ENCODE results near the gene ASMT.
"Not testable (repeated sequence)": the region's sequence is repeated elsewhere in the genome, so short reads cannot be mapped to it uniquely, and the experiment has no call there.

The ASMT gene

DNA sequence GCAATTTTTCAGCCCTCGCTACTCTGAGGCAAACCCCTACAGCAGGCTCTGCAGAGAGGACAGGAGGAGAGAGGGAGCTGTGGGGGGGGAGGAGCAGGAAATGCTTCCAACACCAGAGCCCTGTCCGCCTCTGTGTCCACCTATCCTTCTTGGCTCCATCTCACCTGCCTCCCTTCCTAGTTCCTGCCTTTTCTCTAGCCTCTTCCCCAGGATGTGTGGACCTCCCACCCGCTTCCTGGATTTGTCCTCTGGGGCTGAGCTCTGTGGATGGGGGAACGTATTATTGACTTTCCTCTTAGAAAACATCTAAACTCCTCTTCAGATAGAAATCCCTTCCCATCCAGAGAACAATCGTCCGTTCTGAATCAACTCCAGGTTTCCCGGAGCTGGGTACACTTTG, 14.4 kb downstream of the ASMT start:
- in situ Hi-C loops (cut with HindIII; ENCODE audit: low sequenced_read_pairs), result no loop called here

DNA sequence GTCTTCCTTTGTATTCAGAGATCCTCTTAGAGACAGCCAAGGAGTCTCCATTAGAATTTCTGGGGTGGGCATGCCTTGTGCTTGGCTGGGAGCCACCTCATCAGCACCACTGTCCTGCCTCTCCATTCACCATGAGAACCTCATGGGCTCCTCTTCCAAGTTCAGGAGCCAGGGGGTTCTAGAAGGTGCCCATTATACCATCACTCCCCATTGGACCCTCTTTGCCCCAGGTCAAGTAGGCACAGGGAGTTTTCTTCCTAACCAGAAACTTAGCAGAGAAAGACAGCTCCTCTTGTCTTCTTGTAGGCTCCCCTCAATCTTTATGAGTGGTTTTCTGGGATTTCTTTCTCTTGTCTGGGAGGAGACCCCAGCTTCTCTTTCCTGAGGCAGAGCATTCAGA, 31.1 kb downstream of the ASMT start:
- in situ Hi-C loops (cut with HindIII; ENCODE audit: low sequenced_read_pairs), result no loop called here

DNA sequence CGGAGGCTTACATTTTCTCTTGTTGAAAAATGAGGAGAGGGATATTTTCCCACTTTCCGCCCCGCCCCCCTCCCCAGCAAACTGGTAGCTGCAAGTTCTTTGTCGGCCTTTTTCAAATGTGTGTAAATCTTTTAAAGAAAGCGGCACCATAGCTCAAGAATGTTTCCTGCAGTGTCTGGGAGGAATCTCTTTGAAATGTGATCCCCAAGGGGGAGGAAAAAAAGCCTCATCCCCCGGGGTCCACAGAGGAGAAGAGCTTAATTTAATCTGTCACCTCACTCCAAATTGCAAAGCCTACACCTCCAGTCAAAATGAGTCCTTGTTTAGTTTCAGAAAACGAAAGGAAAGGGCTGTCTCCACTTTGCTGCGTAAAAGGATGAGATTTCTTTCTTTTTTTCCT, 34.8 kb downstream of the ASMT start:
- in situ Hi-C loops (cut with HindIII; ENCODE audit: low sequenced_read_pairs), result no loop called here

DNA sequence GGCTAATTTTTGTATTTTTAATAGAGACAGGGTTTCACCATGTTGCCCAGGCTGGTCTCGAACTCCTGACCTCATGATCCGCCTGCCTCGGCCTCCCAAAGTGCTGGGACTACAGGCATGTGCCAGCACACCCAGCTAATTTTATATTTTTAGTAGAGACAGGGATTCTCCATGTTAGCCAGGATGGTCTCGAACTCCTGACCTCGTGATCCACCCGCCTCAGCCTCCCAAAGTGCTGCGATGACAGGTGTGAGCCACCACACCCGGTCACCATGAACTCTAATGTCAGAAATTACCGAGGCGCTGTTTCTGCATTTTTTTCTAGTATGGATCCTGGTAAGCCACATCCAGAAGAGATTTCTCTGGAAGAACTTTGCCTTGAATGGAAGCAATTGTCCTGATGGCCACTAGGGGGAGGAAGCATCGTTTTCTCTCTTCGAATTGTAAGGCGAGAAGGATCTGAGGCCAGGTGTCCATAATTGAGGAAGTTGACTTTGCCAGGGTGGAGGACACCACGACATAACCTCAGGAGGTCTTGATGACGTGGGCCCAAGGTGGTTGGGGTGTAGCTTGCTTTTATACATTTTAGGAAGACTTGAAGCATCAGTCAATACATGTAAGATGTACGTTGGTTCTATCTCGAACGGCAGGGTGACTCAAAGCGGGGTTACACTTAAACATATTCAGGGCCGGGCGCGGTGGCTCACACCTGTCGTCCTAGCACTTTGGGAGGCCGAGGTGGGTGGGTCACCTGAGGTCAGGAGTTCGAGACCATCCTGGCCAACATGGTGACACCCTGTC, 37.4 kb downstream of the ASMT start:
- in situ Hi-C loops (cut with HindIII; ENCODE audit: low sequenced_read_pairs), result not testable (repeated sequence)

DNA sequence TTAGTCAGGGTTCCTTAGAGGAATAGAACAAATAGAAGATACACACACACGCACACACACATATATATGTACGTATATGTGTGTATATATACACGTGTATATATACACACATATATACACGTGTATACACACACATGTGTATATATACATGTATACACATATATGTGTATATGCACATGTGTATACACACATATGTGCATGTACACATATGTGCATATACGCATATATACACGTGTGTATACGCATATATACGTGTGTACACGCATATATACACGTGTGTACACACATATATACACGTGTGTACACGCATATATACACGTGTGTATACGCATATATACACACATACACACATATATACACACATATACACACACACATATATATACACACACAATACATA, 41.5 kb downstream of the ASMT start:
- in situ Hi-C loops (cut with HindIII; ENCODE audit: low sequenced_read_pairs), result no loop called here

DNA sequence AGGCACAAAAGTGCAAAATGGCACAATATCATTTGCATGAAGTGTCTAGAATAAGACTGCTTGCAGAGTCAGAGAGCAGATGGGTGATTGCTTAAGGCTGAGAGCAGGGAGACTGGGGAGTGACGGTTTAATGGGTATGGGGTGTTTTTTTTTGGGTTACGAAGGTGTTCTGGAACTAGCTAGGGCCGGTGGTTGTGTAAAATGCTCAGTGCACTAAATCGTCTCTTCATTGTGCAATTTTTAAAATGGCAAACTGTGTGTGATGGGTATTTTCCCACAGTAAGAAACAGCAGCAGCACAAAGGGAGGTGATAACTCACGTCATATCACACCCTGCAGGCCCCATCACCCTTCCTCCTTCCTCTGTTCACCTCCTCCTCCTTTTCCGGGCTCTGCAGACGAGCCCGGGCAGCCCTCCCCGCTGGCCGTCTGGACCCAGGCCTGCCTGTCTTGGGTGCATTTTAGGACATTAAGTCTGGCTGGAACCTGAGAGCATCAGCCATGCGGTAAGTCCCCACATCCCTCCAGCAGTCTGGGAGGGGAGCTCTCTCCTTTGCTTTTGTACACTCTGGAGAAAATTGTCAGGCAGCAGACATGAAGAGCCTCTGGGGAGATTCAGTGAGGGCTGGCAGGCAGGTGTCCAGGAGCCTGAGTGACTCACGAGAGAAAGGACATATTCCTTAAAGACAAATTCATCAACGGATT, 42.7 kb downstream of the ASMT start:
- in situ Hi-C loops (cut with HindIII; ENCODE audit: low sequenced_read_pairs), result no loop called here

DNA sequence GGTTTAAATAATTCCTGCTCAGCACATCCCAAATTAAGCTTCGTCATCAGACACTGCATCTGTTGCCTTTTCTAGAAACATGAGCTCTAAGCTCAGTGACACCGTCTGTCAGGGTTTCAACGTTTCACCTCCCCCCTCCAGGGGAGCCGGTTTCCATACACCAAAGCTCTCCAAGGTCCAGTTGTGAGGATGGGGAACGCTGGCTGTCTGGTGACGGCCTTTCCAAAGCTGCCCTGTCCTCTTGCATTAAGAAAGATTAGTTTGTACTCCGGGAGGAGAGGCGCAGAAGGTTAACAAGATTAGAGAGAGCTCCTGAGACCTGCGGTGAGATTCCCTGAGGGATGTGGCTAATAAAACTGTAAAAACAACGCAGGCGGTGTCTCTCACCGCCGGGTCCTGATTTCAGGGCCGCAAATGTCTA, 43.2 kb downstream of the ASMT start:
- in situ Hi-C loops (cut with HindIII; ENCODE audit: low sequenced_read_pairs), result no loop called here

DNA sequence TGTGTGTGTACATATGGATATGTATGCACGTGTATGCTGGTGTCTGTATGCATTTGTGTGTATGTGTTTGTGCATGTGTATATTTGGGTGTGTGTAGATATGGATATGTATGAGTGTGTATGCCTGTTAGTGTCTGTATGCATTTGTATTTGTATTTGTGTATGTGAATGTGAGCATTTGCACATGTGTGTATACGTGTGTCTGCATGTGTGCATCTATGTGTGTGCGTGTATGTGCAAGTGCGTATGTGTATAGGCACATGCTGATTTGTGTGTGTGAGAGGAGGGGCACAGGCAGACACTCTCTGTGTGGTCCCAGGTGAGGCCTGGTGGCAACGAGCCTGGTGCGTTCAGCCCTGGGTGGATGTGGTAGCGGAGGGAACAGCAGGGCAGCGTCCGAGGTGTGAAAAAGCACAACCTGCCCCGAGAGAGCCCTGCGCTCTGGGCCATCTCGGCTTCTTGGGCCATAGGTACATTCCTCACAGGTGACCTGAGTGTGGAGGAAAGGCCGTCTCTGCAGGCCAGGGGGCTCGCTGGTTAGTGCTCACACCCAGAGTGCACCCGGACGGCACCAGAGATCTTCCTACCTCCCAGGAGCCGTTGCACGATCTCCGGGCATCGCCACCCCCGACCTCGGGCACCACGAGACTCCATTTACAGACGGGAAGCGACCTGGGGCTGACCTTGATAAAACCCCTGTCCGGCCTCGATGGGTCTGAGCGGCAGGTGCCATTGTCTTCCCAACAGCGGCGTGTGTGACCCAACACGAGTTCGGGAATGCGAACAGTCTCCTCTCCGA, 45.0 kb downstream of the ASMT start:
- in situ Hi-C loops (cut with HindIII; ENCODE audit: low sequenced_read_pairs), result no loop called here

DNA sequence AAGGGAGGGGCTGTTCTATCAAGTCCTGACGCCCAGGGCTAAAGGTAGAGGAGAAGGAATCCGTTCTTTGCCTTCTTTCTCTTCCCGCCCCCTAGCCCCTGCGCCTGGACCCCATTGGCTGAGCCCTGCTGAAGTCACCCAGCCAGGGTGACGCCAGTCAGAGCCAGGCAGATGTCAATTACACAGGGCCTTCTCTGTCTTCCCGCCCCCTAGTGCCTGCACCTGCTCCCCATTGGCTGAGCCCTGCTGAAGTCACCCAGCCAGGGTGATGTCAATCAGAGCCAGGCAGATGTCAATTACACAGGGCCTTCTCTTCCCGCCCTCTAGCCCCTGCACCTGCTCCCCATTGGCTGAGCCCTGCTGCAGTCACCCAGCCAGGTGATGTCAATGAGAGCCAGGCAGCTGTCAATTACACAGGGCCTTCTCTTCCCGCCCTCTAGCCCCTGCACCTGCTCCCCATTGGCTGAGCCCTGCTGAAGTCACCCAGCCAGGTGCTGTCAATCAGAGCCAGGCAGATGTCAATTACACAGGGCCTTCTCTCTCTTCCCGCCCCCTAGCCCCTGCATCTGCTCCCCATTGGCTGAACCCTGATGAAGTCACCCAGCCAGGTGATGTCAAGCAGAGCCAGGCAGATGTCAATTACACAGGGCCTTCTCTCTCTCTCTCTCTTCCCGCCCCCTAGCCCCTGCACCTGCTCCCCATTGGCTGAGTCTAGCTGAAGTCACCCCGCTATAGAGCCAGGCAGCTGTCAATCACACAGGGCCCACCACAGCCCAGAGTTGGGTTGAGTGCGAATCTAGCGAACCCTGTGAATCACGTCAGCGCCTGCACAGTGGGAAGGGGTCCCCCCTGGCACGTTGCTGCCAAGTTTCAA, 46.4 kb downstream of the ASMT start:
- in situ Hi-C loops (cut with HindIII; ENCODE audit: low sequenced_read_pairs), result no loop called here

DNA sequence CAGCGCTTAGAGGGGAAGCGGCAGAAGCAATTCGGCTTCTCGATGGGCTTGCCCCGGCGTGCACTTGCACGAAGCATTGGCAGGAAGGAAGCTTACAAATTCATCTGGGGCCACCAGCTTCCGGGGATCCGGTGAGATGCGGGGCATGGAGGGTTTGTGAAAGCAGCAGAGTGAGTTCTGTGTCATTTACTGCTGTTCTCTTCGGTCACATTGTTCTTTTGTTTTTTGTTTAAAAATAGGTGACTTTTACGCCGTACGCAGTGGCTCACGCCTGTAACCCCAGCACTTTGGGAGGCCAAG, 47.0 kb downstream of the ASMT start:
- in situ Hi-C loops (cut with HindIII; ENCODE audit: low sequenced_read_pairs), result no loop called here

DNA sequence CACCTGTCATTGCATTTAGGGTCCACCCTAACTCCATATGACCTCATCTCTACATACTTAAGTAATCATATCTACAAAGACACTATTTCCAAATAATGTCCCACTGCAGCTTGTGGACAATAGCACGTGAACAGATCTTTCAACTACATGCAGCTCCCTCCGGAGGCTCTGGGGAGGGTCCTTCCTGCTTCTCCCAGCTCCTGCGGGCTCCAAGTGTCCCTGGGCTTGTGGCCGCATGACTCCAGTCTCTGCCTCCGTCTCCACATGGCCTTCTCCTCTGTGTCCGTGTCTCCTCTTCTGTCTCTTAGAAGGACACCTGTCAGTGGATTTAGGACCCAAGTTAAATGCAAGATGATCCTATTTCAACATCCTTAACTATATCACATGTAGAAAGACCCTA, 52.7 kb downstream of the ASMT start:
- in situ Hi-C loops (cut with HindIII; ENCODE audit: low sequenced_read_pairs), result no loop called here

DNA sequence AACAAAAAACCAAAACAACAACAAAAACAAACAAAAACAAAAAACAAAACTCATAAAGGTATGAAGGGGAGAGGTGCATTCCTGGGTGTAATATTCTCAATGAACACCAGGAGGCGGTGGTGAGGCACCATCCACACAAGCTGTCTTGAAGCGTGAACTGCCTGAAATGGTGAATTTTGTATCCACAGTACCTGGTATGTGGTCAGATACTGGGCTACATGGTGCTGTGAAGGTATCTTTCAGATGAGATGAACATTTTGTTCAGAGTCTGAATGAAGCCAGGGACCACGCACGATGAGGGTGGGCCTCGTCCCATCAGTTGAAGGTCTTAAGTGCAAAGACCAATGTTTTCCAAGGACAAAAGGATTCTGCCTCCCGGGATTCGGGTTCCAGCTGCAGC, 58.5 kb downstream of the ASMT start:
- in situ Hi-C loops (cut with HindIII; ENCODE audit: low sequenced_read_pairs), result no loop called here

DNA sequence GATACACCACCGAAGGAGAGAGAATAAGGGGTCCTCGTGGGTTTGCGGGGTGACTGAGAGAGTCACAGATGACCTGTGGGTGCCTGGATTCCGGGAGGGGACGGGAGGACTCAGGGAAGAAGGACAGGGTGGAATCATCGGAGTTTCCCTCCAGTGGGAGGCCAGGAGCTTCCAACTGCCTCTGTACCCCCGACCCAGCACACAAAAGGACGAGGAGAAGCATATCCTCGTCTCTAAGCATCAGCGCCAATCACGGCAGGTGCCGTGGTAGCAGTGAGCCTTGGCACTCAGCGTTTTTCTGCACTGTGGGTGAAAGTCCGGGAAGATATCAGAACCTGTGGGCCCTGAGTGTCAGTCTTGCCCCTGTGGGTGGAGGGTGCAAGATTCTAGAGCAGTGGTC, 62.0 kb downstream of the ASMT start:
- in situ Hi-C loops (cut with HindIII; ENCODE audit: low sequenced_read_pairs), result no loop called here

DNA sequence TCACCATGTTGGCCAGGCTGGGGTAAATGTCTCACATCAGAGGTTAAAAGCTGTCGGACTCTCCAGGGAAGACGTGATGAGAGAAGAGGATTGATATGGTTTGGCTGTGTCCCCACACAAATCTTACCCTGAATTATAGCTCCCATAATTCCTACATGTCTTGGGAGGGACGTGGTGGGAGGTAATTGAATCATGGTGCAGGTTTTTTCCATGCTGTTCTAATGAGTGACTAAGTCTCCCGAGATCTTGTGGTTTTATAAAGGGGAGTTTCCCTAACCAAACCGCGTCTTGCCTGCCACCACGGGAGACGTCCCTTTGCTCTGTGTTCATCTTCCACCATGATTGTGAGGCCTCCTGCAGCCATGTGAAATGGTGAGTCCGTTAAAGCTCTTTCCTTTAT, 64.4 kb downstream of the ASMT start:
- in situ Hi-C loops (cut with HindIII; ENCODE audit: low sequenced_read_pairs), result no loop called here

DNA sequence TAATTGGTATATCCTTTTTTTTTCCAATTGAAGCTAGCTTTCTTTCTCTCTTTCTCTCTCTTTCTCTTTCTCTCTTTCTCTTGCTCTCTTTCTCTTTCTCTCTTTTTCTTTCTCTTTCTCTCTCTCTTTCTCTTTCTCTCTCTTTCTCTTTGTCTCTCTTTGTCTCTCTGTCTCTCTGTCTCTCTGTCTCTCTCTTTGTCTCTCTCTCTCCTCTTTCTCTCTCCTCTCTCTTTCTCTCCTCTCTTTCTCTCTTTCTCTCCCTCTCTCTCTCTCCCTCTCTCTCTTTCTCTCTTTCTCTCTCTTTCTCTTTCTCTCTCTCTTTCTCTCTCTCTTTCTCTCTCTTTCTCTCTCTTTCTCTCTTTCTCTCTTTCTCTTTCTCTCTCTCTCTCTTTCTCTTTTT, 66.6 kb downstream of the ASMT start:
- in situ Hi-C loops (cut with HindIII; ENCODE audit: low sequenced_read_pairs), result no loop called here

DNA sequence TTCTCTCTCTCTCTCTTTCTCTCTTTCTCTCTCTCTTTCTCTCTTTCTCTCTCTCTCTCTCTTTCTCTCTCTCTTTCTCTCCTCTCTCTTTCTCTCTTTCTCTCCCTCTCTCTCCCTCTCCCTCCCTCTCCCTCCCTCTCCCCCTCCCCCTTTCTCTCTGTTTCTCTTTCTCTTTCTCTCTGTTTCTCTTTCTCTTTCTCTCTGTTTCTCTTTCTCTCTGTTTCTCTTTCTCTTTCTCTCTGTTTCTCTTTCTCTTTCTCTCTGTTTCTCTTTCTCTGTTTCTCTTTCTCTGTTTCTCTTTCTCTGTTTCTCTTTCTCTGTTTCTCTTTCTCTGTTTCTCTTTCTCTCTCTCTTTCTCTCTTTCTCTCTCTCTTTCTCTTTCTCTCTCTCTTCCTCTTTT, 67.0 kb downstream of the ASMT start:
- in situ Hi-C loops (cut with HindIII; ENCODE audit: low sequenced_read_pairs), result not testable (repeated sequence)

DNA sequence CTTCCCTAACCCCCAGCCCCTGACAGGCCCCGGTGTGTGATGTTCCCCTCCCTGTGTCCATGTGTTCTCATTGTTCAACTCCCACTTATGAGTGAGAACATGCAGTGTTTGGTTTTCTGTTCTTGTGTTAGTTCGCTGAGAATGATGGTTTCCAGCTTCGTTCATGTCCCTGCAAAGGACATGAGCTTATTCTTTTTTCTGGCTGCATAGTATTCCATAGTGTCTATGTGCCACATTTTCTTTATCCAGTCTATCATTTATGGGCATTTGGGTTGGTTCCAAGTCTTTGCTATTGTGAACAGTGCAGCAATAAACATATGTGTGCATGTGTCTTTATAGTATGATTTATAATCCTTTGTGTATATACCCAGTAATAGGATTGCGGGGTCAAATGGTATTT, 67.6 kb downstream of the ASMT start:
- in situ Hi-C loops (cut with HindIII; ENCODE audit: low sequenced_read_pairs), result not testable (repeated sequence)

DNA sequence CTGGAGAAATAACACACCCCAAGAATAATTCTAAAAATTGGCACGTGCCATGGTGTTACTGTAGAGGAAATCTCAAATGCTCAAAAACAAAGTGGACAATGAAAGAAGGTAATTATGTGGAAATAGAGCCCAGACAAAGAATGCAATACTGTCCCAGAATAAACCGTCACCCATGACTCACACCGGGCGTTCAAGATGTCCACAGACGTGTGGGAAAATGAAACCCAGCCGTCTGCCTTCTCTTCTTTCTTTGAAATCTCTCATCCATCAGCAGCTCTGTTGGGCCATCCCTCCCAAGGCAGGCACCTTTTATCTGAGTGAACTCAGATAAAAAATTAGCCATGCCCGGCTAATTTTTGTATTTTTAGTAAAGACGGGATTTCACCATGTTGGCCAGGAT, 70.0 kb downstream of the ASMT start:
- in situ Hi-C loops (cut with HindIII; ENCODE audit: low sequenced_read_pairs), result not testable (repeated sequence)

DNA sequence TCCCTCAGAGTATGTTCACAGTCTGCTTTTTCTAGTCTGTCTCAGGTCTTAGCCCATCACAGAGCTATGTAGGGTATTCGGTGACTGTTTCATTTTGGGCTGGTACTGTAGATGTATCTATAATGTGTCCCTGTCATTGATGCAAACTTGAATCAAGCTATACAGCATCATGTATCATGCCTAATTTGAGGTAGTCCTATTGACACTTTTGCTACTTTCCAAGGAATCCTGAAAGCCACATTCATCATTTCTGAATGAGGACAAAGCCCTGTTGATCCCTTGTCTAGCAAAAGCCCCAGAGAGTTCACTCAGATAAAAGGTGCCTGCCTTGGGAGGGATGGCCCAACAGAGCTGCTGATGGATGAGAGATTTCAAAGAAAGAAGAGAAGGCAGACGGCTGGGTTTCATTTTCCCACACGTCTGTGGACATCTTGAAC, 70.6 kb downstream of the ASMT start:
- in situ Hi-C loops (cut with HindIII; ENCODE audit: low sequenced_read_pairs), result not testable (repeated sequence)

DNA sequence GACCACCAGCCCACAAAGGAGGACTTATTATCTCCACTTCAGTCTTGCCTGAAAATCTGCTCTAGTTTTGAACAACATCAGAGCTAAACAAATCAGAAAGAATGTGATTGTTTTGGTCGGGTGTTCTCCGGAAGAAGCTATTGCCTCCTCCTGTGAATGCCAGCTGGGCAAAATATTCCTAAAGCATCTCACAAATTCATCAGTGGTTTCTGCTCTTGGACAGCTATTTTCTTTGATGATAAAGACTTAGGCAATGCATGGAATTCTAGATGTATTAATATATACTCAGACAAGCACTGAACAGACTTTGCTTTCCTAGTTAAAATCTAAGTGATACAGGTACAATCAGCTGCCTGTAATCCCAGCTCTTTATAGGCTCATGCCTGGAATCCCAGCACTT, 71.8 kb downstream of the ASMT start:
- in situ Hi-C loops (cut with HindIII; ENCODE audit: low sequenced_read_pairs), result no loop called here
